Measurements from ENCODE around the gene PTK7. TPM values are rescaled to one million over a fixed set of nuclear protein-coding genes. Genes with fewer than 3 reads are reported as not detected.

Gene PTK7
- total RNA-seq, 2 experiments from 2014 or later = 13.0 to 18.5 TPM

- no peak overlapping the region for H3K4me2 ChIP-seq (ENCODE audit: low read length)
- no peaks in the 10 kb centered on the region for H3K9me2 ChIP-seq (ENCODE audit: insufficient read depth, low read length)
- CTCF ChIA-PET (ENCODE audit: unreplicated experiment) = no interaction called here
- no TSS peak for BruUV-seq (replicated peaks)
- DNase-seq (ENCODE audit: low spot score) = no peak
- no peak overlapping the region for H2AFZ ChIP-seq (ENCODE audit: low read length)
- peaks cover 6% of the 10 kb centered on the region; the same call in 1 of the 2 replicates for H4K20me1 ChIP-seq (ENCODE audit: insufficient read depth, low read length)
- peaks cover 23% of the 10 kb centered on the region for H3K4me1 ChIP-seq (ENCODE audit: insufficient read depth, low read length, poor library complexity, severe bottlenecking)
- H3K9me3 ChIP-seq (ENCODE audit: low read length) = no peaks in the 10 kb centered on the region
- H3K27ac ChIP-seq (ENCODE audit: low read depth, low read length, poor library complexity, severe bottlenecking) = no peak overlapping the region
- H3K36me3 ChIP-seq (ENCODE audit: insufficient read depth, low read length) = no peaks in the 10 kb centered on the region
- POLR2A ChIA-PET = no interaction called here
- TF ChIP-seq CTCF (conservative IDR thresholded peaks at IDR 0.05; ENCODE audit: low read length) (no peak), EZH2phosphoT487 (IDR thresholded peaks at IDR 0.05; ENCODE audit: borderline replicate concordance, low read depth, low read length) (no peak)
- intact Hi-C loops (cut with micrococcal nuclease; ENCODE audit: unreplicated experiment) = no loop called here
- H3K79me2 ChIP-seq (ENCODE audit: insufficient read depth, low read depth, low read length) = no peaks in the 10 kb centered on the region; the same call in 1 of the 2 replicates
- H3K4me3 ChIP-seq (ENCODE audit: low read depth, low read length, poor library complexity, severe bottlenecking) = no peak overlapping the region
These were observed 16.5 kb downstream of the PTK7 start for GRCh38 chr6:43092635-43093034.

- no peak overlapping the region for H3K4me2 ChIP-seq (ENCODE audit: low read length)
- no peak for DNase-seq (ENCODE audit: low spot score)
- H3K27ac ChIP-seq (ENCODE audit: low read depth, low read length, poor library complexity, severe bottlenecking) = no peak overlapping the region
- no peaks in the 10 kb centered on the region; the same call in 1 of the 2 replicates for H3K79me2 ChIP-seq (ENCODE audit: insufficient read depth, low read depth, low read length)
- peaks cover 26% of the 10 kb centered on the region for H3K4me1 ChIP-seq (ENCODE audit: insufficient read depth, low read length, poor library complexity, severe bottlenecking)
- no peak for TF ChIP-seq CTCF (conservative IDR thresholded peaks at IDR 0.05; ENCODE audit: low read length)
- TF ChIP-seq EZH2phosphoT487 (IDR thresholded peaks at IDR 0.05; ENCODE audit: borderline replicate concordance, low read depth, low read length) = no peak
- intact Hi-C loops (cut with micrococcal nuclease; ENCODE audit: unreplicated experiment) = no loop called here
- H3K36me3 ChIP-seq (ENCODE audit: insufficient read depth, low read length) = no peaks in the 10 kb centered on the region
- ChIA-PET CTCF (ENCODE audit: unreplicated experiment) (interaction anchor here (0.6 kb wide), 1 partner anchor 245 kb away, joined by 8 read pairs; no protein-coding TSS in a partner anchor), POLR2A (interaction anchor here (0.7 kb wide), 1 partner anchor 768 kb away, joined by 4 read pairs; no protein-coding TSS in a partner anchor)
- peaks cover 6% of the 10 kb centered on the region; the same call in 1 of the 2 replicates for H4K20me1 ChIP-seq (ENCODE audit: insufficient read depth, low read length)
- no peaks in the 10 kb centered on the region for H3K9me3 ChIP-seq (ENCODE audit: low read length)
- no TSS peak for BruUV-seq (replicated peaks)
- no peak overlapping the region for H3K4me3 ChIP-seq (ENCODE audit: low read depth, low read length, poor library complexity, severe bottlenecking)
- no peaks in the 10 kb centered on the region for H3K9me2 ChIP-seq (ENCODE audit: insufficient read depth, low read length)
- no peak overlapping the region for H2AFZ ChIP-seq (ENCODE audit: low read length)
These were observed 17.5 kb downstream of the PTK7 start for GRCh38 chr6:43093436-43094289.

Data from OCI-LY7 (cell line).